Stimulated activated CD4-positive, alpha-beta T cell treated with anti-CD3 and anti-CD28 coated beads, Interleukin-2, amount 100 ng/mL, for 48 hours (primary cell): ENCODE data around the gene POR.
"Not testable (repeated sequence)": the region's sequence is repeated elsewhere in the genome, so short reads cannot be mapped to it uniquely, and the experiment has no call there.

Source experiments
- DNase-seq, 2 donors: peaks; one replicate each; pipeline ENCODE4 v3.0.0-alpha.2; 2020

POR gene

GRCh38 chr7:75993689-75994387 is 78.9 kb downstream of the POR start:
- DNase-seq = no peak

GRCh38 chr7:75994388-75995051 is 79.6 kb downstream of the POR start, which contains the start of gene TMEM120A:
Gene TMEM120A (minus strand): TSS chr7:75994595. CDS start chr7:75994570, 25 bp downstream.
- peak; percentile 96 for DNase-seq

DNA sequence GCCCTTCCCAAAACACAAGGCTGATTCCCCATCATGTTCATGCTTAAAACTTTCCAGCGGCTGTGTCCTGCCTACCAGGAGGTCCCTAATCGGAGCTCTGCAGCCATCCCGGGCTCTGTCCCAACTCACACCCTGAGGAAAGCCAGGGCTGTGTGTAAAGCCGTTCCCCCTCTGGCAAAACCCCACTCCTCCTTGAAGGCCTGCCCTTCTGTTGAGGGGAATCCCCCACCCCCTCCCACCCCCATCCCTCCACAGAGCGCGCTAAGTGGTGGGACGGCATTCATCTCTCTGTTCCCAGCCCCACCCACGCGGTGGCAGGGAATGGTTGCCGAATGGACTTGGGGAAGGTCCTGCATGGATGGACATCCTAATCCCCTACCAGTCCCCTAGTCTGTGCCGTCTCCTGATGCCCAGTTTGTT is 80.1 kb downstream of the POR start:
- no peak for DNase-seq

DNA sequence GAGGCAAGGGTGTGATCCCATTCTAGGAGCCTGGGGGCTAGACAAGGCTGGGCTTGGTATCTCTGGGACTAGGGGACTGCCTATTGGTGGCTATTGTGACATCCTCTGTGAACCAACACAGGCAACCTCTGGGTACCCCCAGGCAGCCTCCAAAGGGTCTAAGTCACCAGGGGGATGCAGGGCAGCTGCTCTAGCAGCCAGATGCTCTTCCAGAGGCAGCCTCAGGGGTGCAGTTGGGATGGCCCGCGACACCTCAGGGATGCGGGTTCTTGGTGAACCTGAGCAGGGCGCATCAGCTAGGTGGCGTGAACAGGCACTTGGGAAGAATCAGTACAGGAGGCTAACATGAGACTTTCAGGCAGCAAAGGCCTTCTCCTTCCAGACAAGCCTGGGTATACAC is 81.0 kb downstream of the POR start:
- no peak for DNase-seq

- DNase-seq = no peak
These were observed 81.5 kb downstream of the POR start for GRCh38 chr7:75996476-75996875.

- DNase-seq = no peak
These were observed 83.1 kb downstream of the POR start for GRCh38 chr7:75998038-75998437.

DNA sequence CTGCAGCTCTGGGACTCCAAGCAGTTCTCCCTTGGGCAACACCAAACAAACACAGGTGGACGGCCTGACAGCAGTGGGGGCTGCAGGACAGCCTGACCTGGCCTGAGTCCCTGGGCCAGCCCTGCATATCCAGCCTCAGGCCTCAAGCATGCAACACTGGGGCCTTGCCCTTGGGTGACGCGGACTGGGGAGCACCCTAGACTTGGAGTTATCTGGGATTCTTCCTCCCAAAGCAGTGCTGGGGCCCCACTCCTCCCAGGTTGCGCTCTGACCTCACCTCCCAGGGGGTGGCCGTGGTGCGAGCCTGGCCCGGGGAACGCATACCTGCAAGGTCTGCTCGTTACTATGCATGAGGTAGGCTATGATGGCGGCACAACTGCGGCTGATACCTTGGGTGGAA is 85.6 kb downstream of the POR start:
- no peak for DNase-seq

GRCh38 chr7:76002139-76002538 is 87.2 kb downstream of the POR start:
- no peak for DNase-seq

GRCh38 chr7:76002822-76003221 is 87.9 kb downstream of the POR start:
- DNase-seq = no peak

- DNase-seq = no peak
These were observed 88.4 kb downstream of the POR start for GRCh38 chr7:76003351-76003750.

- not testable (repeated sequence) for DNase-seq
These were observed 90.0 kb downstream of the POR start for GRCh38 chr7:76005004-76005403.

GRCh38 chr7:76008156-76008687 is 93.3 kb downstream of the POR start:
- no peak for DNase-seq

GRCh38 chr7:76009672-76010600 is 95.0 kb downstream of the POR start:
- no peak for DNase-seq

DNA sequence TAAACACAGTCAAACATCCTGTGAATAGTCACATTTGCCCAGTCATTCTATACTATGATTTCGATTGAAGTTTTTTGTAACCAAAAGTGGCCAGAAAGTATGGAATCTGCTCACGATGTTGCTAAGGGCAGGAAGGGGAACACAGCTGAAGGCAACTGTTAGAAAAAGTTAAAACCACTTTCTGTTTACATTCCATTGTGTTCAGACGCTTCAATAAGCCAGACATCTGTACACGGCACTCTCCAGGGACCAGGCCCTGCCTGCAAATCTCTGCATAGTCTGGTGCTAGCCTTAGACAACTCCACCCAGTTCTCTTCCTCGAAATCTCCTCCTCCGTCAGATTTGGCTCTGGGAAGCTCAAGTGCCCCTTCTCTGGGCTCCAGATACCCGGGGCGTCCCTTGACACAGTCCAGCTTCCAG is 96.5 kb downstream of the POR start:
- no peak for DNase-seq

GRCh38 chr7:76016191-76016947 is 101.4 kb downstream of the POR start:
- DNase-seq = no peak

DNA sequence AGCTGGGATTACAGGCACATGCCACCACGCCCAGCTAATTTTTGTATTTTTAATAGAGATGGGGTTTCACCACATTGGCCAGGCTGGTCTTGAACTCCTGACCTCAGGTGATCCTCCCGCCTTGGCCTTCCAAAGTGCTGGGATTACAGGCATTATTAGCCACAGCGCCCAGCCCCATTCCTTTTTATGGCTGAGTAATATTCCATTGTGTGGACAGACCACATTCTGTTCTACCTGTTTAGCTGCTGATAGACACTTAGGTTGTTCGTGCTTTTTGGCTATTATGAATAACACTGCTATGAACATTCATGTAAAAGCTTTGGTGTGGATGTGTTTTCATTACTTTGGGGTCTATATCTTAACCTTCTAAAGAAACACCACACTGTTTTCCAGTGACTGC is 103.6 kb downstream of the POR start:
- DNase-seq = not testable (repeated sequence)

- DNase-seq = peak; percentile 71 to 74
These were observed 105.2 kb downstream of the POR start for GRCh38 chr7:76020031-76020714.

DNA sequence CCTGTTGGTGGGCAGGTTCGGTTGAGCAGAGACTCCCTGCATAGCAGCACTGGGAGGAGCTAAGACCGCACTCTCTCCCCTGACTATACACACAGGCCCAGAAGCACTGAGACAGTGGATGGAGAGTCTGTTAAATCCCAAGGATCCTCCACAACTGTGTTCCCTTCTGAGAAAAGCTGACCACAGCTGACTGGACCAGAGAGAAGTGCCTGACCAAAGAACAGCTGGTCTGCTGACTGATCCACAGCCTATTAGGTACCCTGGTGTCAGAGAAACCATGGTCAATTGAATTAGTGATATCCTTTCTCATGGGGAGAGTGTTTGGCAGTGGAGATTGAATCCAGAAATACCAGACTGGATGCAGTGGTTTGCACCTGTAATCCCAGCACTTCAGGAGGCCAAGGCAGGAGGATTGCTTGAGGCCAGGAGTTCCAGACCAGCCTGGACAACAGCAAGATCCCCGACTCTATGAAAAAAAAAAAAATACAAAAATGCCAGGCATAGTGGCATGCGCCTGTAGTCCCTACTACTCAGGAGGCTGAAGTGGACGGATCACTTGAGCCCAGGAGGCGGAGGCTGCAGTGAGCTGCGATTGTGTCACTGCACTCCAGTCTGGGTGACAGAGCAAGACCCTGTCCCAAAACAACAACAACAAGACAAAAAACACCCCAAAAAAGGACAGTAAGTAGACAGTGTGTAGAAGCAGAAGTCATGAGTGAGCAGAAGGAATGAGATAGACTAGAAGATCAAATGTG is 107.2 kb downstream of the POR start:
- no peak for DNase-seq

- no peak for DNase-seq
These were observed 108.0 kb downstream of the POR start for GRCh38 chr7:76023002-76023401.

- DNase-seq = not testable (repeated sequence)
These were observed 114.7 kb downstream of the POR start for GRCh38 chr7:76029682-76030081.

DNA sequence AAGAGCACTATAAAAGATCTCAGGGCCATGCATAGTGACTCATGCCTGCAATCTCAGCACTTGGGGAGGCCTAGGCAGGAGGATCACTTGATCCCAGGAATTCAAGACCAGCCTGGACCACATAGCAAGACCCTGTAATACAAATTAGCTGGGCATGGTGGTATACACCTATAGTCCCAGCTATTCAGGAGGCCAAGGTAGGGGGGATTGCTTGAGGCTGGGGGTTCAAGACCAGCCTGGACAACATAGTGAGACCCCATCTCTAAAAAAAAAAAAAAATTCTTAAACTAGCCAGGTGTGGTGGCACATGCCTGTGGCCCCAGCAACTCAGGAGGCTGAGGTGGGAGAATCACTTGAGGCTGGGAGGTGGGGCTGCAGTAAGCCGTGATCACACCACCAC is 117.0 kb downstream of the POR start:
- DNase-seq = no peak
